HG03520 (cell line): ENCODE data around the gene SLC2A4.

Source experiments
- ATAC-seq: cut with Tn5 transposase; IDR thresholded peaks from one replicate; pipeline ENCODE4 v1.9.1; 2021; ENCODE audit warnings: mild to moderate bottlenecking, moderate library complexity; ENCODE audit not compliant: unreplicated experiment

The SLC2A4 gene

GRCh38 chr17:7246779-7247178, 34.7 kb upstream of the SLC2A4 start:
- ATAC-seq = no peak

GRCh38 chr17:7248796-7249195, 32.7 kb upstream of the SLC2A4 start:
- ATAC-seq = no peak

- no peak for ATAC-seq
Observed at GRCh38 chr17:7249214-7249613, 32.3 kb upstream of the SLC2A4 start.

GRCh38 chr17:7249830-7250229, 31.7 kb upstream of the SLC2A4 start:
- ATAC-seq = no peak

GRCh38 chr17:7250695-7251627, 30.6 kb upstream of the SLC2A4 start:
- ATAC-seq = no peak

GRCh38 chr17:7251661-7252175, 29.8 kb upstream of the SLC2A4 start, which contains the start of gene CTDNEP1:
Gene CTDNEP1 (minus strand): TSS chr17:7251734. CDS start chr17:7251296, 438 bp downstream.
- ATAC-seq = peak; percentile 79

DNA sequence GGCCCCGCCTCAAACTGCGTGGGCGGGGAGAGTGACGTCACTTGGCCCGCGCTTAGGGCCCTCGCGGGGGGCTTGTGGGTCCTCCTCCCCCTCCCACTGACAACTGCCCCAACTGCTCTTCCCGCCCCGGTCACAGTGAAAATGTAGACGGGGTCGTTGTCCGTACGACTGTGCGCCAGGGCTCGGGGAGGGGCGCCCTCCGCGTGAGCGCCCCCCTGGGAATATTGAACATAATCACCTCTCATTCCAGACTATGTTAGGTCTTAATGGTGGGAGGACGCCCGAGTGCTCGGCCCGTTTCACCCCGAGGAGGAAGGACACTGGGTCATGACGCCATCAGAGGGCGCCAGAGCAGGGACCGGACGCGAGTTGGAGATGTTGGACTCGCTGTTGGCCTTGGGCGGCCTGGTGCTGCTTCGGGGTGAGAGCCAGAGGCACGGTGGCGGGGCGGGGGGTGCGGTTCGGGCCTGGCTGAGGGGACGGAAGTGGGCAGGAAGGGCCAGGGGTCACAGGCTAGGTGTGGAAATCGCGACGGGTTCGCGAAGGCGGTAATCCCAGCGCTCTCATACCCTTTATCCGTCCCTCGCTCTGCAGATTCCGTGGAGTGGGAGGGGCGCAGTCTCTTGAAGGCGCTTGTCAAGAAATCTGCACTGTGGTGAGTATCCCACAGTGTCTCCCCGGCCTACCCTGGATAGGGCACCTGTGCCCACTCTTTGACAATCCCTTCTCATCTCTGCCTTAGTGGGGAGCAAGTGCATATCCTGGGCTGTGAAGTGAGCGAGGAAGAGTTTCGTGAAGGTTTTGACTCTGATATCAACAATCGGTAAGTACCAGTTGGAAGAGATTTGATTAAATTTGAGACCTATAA, 29.1 kb upstream of the SLC2A4 start, which contains the start of gene ELP5:
Gene ELP5 (plus strand): TSS at position 40 of the 868 bp plus-strand sequence. CDS start 336 bp downstream, at position 376.
- peak; percentile 41 for ATAC-seq

- no peak for ATAC-seq
Observed at GRCh38 chr17:7253082-7253481, 28.4 kb upstream of the SLC2A4 start.

DNA sequence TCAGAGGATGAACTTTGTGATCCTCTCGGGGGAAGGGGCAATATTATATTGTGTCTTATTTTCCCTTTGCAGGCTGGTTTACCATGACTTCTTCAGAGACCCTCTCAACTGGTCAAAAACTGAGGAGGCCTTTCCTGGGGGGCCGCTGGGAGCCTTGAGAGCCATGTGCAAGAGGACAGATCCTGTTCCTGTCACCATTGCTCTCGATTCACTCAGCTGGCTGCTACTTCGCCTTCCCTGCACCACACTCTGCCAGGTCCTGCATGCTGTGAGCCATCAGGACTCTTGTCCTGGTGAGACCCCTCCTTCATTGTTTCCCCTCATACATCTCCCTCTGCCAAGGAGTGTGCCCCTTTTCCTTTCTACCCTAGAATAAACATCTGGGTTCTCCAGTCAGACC, 27.0 kb upstream of the SLC2A4 start:
- ATAC-seq = no peak

- ATAC-seq = no peak
Observed at GRCh38 chr17:7256766-7257456, 24.6 kb upstream of the SLC2A4 start.

DNA sequence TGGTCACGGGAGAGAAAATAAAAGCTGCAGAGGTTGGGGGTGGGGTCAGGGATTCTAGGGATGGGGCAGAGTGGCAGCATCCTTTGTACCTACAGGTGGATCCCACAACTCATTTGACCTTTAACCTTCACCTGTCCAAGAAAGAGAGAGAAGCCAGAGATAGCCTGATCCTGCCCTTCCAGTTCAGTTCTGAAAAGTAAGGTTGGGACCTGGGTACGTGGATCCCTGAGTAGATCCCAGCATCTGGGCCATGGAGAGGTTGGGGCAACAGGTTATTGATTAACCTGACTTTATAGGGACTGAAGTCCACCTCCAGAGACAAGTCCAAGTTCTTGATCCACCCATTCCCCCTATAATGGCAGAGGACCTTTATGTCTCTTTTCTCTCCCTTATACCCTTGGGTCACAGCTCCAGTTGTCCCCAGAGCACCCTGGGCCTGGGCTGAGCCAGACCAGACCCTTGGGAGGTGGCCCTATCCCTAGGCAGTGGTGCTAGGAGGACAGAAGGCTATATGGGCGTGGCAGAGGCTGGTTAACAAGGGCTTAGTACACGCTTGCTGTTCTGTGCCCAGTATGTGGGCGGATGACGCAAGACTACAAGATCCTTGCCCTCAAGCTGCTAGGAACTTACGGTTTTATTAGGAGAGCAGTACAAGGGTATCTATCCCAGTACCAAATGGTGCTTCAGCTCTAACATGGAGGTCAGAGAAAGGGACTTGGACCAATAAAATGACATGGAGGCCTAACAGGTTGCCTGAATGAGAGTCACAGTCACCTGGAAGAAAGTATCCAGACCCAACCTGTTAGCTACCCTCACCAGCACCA, 22.6 kb upstream of the SLC2A4 start:
- ATAC-seq = no peak

GRCh38 chr17:7259555-7259889, 22.0 kb upstream of the SLC2A4 start:
- no peak for ATAC-seq

DNA sequence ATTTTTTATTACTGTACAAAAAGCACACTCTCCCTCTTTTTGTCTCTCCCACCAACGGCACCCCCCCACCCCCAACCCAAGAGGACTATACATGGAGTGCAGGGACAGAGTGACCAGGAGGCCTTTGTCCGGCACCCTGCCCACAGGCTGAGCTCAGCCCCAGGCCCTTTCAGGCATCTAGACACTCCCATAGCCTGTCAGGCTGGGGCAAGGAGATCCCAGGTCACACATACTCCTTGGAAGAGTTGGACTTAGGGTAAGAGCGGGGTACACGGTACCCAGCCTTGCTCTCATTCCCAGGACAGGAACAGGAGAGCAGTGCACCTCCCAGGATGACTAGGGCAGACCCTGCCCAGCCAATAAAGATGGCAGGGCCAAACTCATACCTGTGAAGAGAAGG, 21.4 kb upstream of the SLC2A4 start:
- ATAC-seq = no peak

DNA sequence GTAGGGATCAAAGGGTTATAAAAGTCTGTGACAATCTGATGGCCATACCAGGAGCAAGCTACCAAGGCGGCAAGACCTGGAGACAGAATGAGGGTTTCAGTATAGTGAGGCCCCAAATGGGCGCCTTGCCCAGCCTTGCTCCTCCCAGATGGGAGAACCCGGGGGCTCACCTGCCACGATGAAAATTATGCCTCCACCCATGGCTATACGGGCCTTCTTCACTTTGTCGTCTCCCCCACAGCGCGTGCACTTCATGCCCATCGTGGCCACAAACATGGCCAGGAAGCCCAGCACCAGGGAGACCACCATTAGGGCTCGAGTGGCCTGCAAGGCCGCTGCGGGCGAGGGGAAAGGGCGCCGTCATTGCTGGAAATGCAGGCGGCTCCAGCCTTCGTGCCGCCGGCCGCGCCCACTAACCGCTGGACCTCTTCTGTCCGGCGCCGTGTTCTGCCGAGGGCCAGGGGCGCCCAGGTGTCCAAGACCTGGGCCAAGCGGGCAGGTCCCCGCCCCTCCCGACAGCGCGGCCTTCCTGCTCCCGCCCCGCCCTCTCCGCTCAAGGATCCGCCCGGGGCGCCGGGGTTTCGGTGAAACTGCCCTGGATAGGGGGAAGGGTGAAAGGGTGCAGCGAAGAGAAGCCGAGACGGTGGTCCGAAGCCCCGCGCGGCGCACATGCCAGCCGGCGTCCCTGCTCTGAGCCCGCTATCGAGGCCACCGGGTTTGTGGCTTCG, 20.7 kb upstream of the SLC2A4 start:
- no peak for ATAC-seq

DNA sequence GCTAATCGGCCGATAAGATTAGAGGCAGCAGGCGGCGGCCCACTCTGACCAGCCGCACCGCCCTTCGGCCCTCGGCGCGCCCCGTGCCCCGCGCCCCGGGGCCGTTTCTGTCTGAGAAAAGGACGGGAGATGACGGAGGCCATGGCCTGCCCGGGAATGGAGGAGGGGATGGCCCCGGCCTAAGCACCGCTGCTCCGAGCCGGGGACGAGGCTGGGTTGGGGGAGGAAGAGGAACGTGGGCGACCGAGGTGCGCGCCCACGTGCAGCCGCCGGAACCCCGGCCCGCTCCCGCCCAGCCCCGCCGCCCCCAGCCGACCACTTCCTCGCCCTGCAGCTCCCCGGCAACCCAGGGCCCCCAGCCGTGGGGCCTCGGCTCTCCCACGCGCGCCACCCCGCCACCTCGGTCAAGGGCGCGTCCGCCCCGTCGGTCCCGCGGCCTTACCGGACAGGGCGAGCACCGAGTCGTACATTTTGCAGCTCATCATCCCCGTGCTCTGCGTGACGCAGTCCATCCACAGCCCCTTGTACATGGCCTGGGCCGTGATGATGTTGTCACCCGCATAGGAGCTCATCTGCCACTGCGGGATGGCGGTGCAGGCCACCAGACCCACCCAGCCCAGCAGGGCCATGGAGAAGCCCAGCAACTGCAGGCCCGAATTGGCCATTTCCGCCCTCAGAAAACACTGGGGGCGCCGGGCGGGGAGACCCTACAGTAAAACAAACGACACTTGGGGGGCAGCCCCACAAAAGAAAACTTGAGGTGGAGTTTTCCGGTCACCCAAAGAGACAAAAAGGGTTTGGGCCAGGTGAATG, 19.9 kb upstream of the SLC2A4 start:
- no peak for ATAC-seq

DNA sequence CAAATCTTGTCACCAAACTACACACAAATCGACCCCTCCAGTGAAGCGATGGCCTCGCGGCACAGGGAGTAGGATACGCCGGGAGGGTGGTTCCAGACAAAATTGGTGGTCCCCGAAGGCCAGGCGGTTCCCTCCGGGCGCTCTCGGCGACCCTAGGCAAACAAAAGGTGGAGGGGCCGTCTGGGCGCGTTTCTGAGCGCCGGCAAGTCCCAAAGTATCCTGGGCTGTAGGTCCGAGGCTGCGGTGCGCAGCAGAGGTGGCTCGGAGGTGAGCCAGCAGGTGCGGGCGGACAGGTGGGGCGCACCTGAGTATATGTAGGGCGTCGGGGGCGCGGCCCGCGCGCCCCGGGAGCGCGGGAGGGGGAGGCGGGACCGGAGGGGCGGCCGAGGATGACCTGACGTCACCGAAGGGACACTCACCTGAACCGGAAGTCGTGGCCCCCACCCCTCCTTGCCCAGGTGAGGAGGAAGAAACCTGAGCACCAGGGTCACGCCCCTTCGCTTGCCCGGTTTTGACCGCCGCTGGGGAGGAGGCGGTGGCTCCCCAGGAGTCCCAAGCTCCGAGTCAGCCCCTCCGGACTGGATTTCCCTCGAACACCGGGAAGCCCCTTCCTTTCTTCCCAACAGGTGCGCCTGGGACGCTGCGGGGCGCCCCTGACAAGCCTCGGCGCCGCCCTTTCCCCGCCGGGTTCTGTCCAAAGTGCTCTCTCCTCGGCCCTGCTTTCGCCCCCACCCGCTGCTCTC, 19.2 kb upstream of the SLC2A4 start, which contains the start of gene CLDN7:
Gene CLDN7 (minus strand): TSS at position 287 of the 743 bp plus-strand sequence. CDS start 435 bp downstream, outside the sequence.
- ATAC-seq = no peak

DNA sequence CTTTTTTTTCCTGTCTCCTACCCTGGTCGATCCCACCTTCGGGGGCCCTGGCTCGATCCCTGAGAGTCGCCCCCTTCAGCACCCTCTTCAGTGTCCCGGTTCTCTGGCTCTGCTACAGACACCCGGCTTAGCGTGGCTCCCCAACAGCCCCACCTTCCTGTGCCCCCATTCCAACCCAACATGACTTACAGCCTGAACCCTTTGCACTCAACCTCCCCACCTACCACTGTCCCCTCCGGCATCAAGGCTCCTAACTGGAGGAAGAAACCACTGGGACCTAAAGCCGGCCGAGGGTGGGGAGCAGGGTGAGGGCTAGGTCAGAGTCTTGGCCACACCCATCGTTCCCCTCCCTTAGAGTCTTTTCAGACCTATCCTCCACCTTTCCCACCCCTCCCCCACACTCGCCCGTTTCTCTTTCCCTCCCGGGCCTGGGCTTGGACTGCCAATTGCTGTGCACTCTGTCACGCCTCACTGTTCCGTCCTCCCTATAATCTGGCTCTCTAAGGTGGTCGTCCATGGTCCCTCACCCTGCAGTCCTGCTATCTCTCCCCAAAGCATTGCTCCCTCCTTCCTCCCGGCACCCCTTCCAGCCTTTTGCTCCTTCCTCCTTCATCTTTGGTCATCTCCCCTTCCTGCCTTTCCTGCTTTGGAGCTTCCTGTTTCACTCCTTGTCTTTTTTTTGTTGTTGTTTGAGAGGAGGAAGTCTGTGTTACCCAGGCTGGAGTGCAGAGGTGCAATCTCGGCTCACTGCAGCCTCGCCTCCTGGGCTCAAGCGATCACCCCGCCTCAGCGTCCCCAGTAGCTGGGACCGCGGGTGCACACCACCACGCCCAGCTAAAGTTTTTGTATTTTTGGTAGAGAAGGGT, 18.4 kb upstream of the SLC2A4 start:
- ATAC-seq = no peak
